Astrocyte (in vitro differentiated cells and primary cell): Measurements from ENCODE around the gene HMX2. TPM values are rescaled to one million over a fixed set of nuclear protein-coding genes. Genes with fewer than 3 reads are reported as not detected.

Experiments used
- DNase-seq: peaks from one replicate; pipeline ENCODE4 v3.0.0-alpha.2; 2010; ENCODE audit warnings: low read depth
- FAIRE-seq: peaks from 2 replicates; lab custom pipeline; 2011; peaks lifted over from hg19 to GRCh38; lab: Jason Lieb, UNC
- H2AFZ ChIP-seq: 2 replicates; pipeline ENCODE4 v1.6.0; 2012; ENCODE audit warnings: low read depth, low read length, inconsistent platforms
- H3K27ac ChIP-seq: 2 replicates; pipeline ENCODE4 v1.5.1; 2011; ENCODE audit warnings: low read depth, low read length, inconsistent platforms
- H3K27me3 ChIP-seq: 2 replicates; pipeline ENCODE4 v1.6.0; 2011; ENCODE audit warnings: low read length, inconsistent platforms; ENCODE audit not compliant: insufficient read depth
- H3K36me3 ChIP-seq: 2 replicates; pipeline ENCODE4 v1.5.1; 2011; ENCODE audit warnings: low read length, inconsistent platforms; ENCODE audit not compliant: insufficient read depth
- H3K4me1 ChIP-seq: 2 replicates; pipeline ENCODE4 v1.5.1; 2011; ENCODE audit warnings: low read length, inconsistent platforms; ENCODE audit not compliant: insufficient read depth
- H3K4me2 ChIP-seq: 2 replicates; pipeline ENCODE4 v1.6.0; 2012; ENCODE audit warnings: low read length, inconsistent platforms
- H3K4me3 ChIP-seq: 2 replicates; pipeline ENCODE4 v1.5.1; 2011; ENCODE audit warnings: low read depth, mild to moderate bottlenecking, low read length, inconsistent platforms; ENCODE audit not compliant: insufficient read depth
- H3K79me2 ChIP-seq: 2 replicates; pipeline ENCODE4 v1.6.0; 2012; ENCODE audit warnings: mild to moderate bottlenecking, low read length, inconsistent platforms; ENCODE audit not compliant: insufficient read depth
- H3K9ac ChIP-seq: 2 replicates; pipeline ENCODE4 v1.6.0; 2012; ENCODE audit warnings: mild to moderate bottlenecking, low read length, inconsistent platforms
- H3K9me3 ChIP-seq: 2 replicates; pipeline ENCODE4 v1.5.1; 2012; ENCODE audit warnings: low read depth, mild to moderate bottlenecking, low read length, inconsistent platforms; ENCODE audit not compliant: insufficient read depth
- H4K20me1 ChIP-seq: 2 replicates; pipeline ENCODE4 v1.6.0; 2012; ENCODE audit warnings: low read length, inconsistent platforms; ENCODE audit not compliant: insufficient read depth
- H3K27ac Mint-ChIP-seq: one replicate; pipeline ENCODE4 v1.8.0; 2021; ENCODE audit warnings: mild to moderate bottlenecking, mixed read lengths; ENCODE audit not compliant: unreplicated experiment
- H3K27me3 Mint-ChIP-seq: one replicate; pipeline ENCODE4 v1.8.0; 2021; ENCODE audit warnings: low read depth, mixed read lengths; ENCODE audit not compliant: unreplicated experiment
- H3K36me3 Mint-ChIP-seq: one replicate; pipeline ENCODE4 v1.8.0; 2021; ENCODE audit warnings: low read depth, mixed read lengths; ENCODE audit not compliant: unreplicated experiment
- H3K4me1 Mint-ChIP-seq: one replicate; pipeline ENCODE4 v1.8.0; 2021; ENCODE audit warnings: low read depth, mixed read lengths; ENCODE audit not compliant: unreplicated experiment
- H3K4me3 Mint-ChIP-seq: one replicate; pipeline ENCODE4 v1.8.0; 2021; ENCODE audit warnings: mild to moderate bottlenecking, moderate library complexity, mixed read lengths; ENCODE audit not compliant: unreplicated experiment
- H3K9me3 Mint-ChIP-seq: one replicate; pipeline ENCODE4 v1.8.0; 2021; ENCODE audit warnings: mild to moderate bottlenecking, mixed read lengths; ENCODE audit not compliant: unreplicated experiment
- EZH2 ChIP-seq: IDR thresholded peaks from 2 replicates; pipeline ENCODE4 v1.6.1; 2012; ENCODE audit warnings: mild to moderate bottlenecking, low read length, inconsistent platforms; ENCODE audit not compliant: insufficient read depth
- total RNA-seq: library from RNA; stranded (reverse); gene quantifications from 2 replicates; pipeline ENCODE4 v1.2.1, GENCODE V29; 2021
- TF ChIP-seq, protein P1 (sequence below): IDR thresholded peaks from 2 replicates; pipeline ENCODE4 v1.5.1; 2011; ENCODE audit warnings: low read depth, mild to moderate bottlenecking, inconsistent platforms, low read length, moderate library complexity; ENCODE audit not compliant: insufficient read depth

HMX2 gene
- total RNA-seq, 1 donor from 2014 or later = not detected

DNA sequence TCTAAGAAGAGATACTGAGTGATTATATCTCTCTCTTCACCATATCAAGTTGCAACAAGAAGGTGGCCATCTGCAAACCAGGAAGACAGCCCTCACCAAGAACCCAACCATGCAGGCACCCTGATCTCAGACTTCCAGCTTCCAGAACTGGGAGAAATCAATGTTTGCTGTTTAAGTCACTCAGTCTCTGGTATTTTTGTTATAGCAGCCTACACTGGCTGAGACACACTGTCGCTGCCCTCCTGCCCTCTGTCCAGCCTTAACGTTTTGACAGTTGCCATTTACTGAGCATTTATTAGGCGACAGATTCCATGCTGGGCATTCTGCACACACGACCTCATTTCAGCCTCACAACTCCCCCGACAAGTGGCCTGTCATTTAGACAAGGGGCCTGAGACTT, 21.7 kb upstream of the HMX2 start:
- Mint-ChIP-seq H3K27ac (no peak overlapping the region), H3K27me3 (peaks cover 76% of the 10 kb centered on the region), H3K36me3 (no peaks in the 10 kb centered on the region), H3K4me3 (no peak overlapping the region), H3K4me1 (no peaks in the 10 kb centered on the region), H3K9me3 (peaks cover 10% of the 10 kb centered on the region)
- H3K9ac ChIP-seq = no peak overlapping the region
- H3K79me2 ChIP-seq = no peaks in the 10 kb centered on the region
- H3K4me1 ChIP-seq = no peaks in the 10 kb centered on the region
- peaks cover 2% of the 10 kb centered on the region for H3K9me3 ChIP-seq
- H4K20me1 ChIP-seq = no peaks in the 10 kb centered on the region
- DNase-seq (no peak), FAIRE-seq (no peak)
- no peaks in the 10 kb centered on the region for H3K36me3 ChIP-seq
- no peak overlapping the region for H3K27ac ChIP-seq
- TF ChIP-seq, protein P1, sequence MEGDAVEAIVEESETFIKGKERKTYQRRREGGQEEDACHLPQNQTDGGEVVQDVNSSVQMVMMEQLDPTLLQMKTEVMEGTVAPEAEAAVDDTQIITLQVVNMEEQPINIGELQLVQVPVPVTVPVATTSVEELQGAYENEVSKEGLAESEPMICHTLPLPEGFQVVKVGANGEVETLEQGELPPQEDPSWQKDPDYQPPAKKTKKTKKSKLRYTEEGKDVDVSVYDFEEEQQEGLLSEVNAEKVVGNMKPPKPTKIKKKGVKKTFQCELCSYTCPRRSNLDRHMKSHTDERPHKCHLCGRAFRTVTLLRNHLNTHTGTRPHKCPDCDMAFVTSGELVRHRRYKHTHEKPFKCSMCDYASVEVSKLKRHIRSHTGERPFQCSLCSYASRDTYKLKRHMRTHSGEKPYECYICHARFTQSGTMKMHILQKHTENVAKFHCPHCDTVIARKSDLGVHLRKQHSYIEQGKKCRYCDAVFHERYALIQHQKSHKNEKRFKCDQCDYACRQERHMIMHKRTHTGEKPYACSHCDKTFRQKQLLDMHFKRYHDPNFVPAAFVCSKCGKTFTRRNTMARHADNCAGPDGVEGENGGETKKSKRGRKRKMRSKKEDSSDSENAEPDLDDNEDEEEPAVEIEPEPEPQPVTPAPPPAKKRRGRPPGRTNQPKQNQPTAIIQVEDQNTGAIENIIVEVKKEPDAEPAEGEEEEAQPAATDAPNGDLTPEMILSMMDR = no peak
- TF ChIP-seq EZH2 = no peak
- H3K4me2 ChIP-seq = no peak overlapping the region
- H2AFZ ChIP-seq = no peak overlapping the region
- peaks cover 31% of the 10 kb centered on the region for H3K27me3 ChIP-seq
- H3K4me3 ChIP-seq = no peak overlapping the region

DNA sequence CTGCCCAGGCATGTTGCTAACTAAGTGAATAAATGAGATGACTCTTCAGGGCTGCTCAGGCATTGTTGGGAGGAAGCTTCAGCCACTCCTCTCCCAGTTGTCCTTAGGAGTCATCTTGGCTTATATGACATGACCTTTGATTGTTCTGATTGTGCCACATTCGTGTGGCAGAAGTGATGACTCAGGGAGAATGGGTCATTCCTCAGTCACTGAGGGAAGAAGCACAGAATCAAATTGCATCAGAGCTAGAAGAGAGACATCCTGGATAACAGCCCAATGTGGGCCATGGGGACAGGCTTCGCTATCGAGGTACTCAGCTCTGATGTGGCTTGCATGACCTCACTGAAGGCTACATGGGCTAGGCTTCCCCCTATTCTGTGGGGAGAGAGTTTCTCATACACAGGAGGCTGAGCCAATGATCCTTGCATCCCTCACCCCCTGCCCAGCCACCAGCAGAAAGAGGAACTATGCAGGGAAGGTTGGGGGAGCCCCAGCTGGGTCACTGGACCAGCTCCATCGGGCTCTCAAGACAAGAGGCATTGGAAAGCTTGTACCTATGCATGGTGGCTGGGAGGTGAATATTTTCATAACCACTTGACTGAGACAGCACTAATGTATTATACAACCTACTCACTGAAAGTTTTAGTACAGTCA, 18.2 kb upstream of the HMX2 start:
- peaks cover 65% of the 10 kb centered on the region for H3K27me3 ChIP-seq
- FAIRE-seq = no peak
- no peaks in the 10 kb centered on the region for H3K4me1 ChIP-seq
- DNase-seq = no peak
- H3K79me2 ChIP-seq = no peaks in the 10 kb centered on the region
- no peak overlapping the region for H3K27ac ChIP-seq
- H2AFZ ChIP-seq = no peak overlapping the region
- no peak overlapping the region for H3K27ac Mint-ChIP-seq
- H4K20me1 ChIP-seq = peaks cover 4% of the 10 kb centered on the region
- no peaks in the 10 kb centered on the region for H3K36me3 ChIP-seq
- H3K9ac ChIP-seq = no peak overlapping the region
- H3K9me3 Mint-ChIP-seq = peaks cover 25% of the 10 kb centered on the region
- TF ChIP-seq EZH2 = no peak
- TF ChIP-seq, protein P1 = no peak
- H3K9me3 ChIP-seq = peaks cover 2% of the 10 kb centered on the region
- peaks cover 4% of the 10 kb centered on the region for H3K36me3 Mint-ChIP-seq
- H3K27me3 Mint-ChIP-seq = peaks cover 90% of the 10 kb centered on the region
- H3K4me3 Mint-ChIP-seq = no peak overlapping the region
- no peak overlapping the region for H3K4me3 ChIP-seq
- H3K4me2 ChIP-seq = no peak overlapping the region
- H3K4me1 Mint-ChIP-seq = peaks cover 4% of the 10 kb centered on the region
